ENCODE measurements around the gene ERBB3.

The ERBB3 gene

GRCh38 chr12:56041552-56042429, 38.2 kb upstream of the ERBB3 start, which contains the start of gene RPS26 (continued):
- TF ChIP-seq, protein P1, sequence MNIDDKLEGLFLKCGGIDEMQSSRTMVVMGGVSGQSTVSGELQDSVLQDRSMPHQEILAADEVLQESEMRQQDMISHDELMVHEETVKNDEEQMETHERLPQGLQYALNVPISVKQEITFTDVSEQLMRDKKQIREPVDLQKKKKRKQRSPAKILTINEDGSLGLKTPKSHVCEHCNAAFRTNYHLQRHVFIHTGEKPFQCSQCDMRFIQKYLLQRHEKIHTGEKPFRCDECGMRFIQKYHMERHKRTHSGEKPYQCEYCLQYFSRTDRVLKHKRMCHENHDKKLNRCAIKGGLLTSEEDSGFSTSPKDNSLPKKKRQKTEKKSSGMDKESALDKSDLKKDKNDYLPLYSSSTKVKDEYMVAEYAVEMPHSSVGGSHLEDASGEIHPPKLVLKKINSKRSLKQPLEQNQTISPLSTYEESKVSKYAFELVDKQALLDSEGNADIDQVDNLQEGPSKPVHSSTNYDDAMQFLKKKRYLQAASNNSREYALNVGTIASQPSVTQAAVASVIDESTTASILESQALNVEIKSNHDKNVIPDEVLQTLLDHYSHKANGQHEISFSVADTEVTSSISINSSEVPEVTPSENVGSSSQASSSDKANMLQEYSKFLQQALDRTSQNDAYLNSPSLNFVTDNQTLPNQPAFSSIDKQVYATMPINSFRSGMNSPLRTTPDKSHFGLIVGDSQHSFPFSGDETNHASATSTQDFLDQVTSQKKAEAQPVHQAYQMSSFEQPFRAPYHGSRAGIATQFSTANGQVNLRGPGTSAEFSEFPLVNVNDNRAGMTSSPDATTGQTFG (tag by site-specific recombination; IDR thresholded peaks at IDR 0.05; ENCODE audit: borderline replicate concordance): peak; percentile 90
- TF ChIP-seq ZNF571 (tag by site-specific recombination; IDR thresholded peaks at IDR 0.05): no peak
- TF ChIP-seq ZFP3 (tag by site-specific recombination; IDR thresholded peaks at IDR 0.05; ENCODE audit: low read depth): no peak
- no peak for TF ChIP-seq ZNF624 (tag by site-specific recombination; IDR thresholded peaks at IDR 0.05)
- no peak for TF ChIP-seq ZNF521 (tag by site-specific recombination; IDR thresholded peaks at IDR 0.05)
- TF ChIP-seq ZNF266 (tag by site-specific recombination; IDR thresholded peaks at IDR 0.05; ENCODE audit: low read depth): peak; percentile 25; the same call in 1 of the 2 replicates
- no peak for TF ChIP-seq ZNF138 (tag by site-specific recombination; IDR thresholded peaks at IDR 0.05; ENCODE audit: borderline replicate concordance)
- TF ChIP-seq IKZF3 (tag by site-specific recombination; IDR thresholded peaks at IDR 0.05): 0 out of 2 replicates have a peak, but pooled peaks have one; percentile 44
- TF ChIP-seq ZSCAN30 (tag by site-specific recombination; IDR thresholded peaks at IDR 0.05): peak; percentile 90
- TF ChIP-seq SALL2 (tag by site-specific recombination; IDR thresholded peaks at IDR 0.05; ENCODE audit: borderline replicate concordance): peak; percentile 63; the same call in 1 of the 2 replicates
- TF ChIP-seq ZNF366 (tag by site-specific recombination; conservative IDR thresholded peaks at IDR 0.05): no peak; the same call in 1 of the 2 replicates
- 0 out of 2 replicates have a peak, but pooled peaks have one; percentile 6 for TF ChIP-seq PRDM1 (tag by site-specific recombination; IDR thresholded peaks at IDR 0.05)
- no peak for TF ChIP-seq ZNF133 (tag by site-specific recombination; IDR thresholded peaks at IDR 0.05)
- TF ChIP-seq ZFP69B (tag by site-specific recombination; IDR thresholded peaks at IDR 0.05): peak; percentile 90
- TF ChIP-seq ZNF121 (tag by site-specific recombination; IDR thresholded peaks at IDR 0.05): no peak
- no peak for TF ChIP-seq ZNF473 (tag by site-specific recombination; IDR thresholded peaks at IDR 0.05)
- peak; percentile 99 for TF ChIP-seq ZXDB (tag by site-specific recombination; IDR thresholded peaks at IDR 0.05)
- TF ChIP-seq BCL11A (tag by site-specific recombination; IDR thresholded peaks at IDR 0.05; ENCODE audit: low read depth): peak; percentile 76
- TF ChIP-seq, protein P2, sequence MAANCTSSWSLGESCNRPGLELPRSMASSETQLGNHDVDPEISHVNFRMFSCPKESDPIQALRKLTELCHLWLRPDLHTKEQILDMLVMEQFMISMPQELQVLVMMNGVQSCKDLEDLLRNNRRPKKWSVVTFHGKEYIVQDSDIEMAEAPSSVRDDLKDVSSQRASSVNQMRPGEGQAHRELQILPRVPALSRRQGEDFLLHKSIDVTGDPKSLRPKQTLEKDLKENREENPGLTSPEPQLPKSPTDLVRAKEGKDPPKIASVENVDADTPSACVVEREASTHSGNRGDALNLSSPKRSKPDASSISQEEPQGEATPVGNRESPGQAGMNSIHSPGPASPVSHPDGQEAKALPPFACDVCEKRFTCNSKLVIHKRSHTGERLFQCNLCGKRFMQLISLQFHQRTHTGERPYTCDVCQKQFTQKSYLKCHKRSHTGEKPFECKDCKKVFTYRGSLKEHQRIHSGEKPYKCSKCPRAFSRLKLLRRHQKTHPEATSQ (tag by site-specific recombination; IDR thresholded peaks at IDR 0.05): 0 out of 2 replicates have a peak, but pooled peaks have one; percentile 18
- no peak for TF ChIP-seq ZNF239 (tag by site-specific recombination; IDR thresholded peaks at IDR 0.05)
- no peak for TF ChIP-seq ZNF530 (tag by site-specific recombination; IDR thresholded peaks at IDR 0.05; ENCODE audit: low read depth)
- TF ChIP-seq, protein P3, sequence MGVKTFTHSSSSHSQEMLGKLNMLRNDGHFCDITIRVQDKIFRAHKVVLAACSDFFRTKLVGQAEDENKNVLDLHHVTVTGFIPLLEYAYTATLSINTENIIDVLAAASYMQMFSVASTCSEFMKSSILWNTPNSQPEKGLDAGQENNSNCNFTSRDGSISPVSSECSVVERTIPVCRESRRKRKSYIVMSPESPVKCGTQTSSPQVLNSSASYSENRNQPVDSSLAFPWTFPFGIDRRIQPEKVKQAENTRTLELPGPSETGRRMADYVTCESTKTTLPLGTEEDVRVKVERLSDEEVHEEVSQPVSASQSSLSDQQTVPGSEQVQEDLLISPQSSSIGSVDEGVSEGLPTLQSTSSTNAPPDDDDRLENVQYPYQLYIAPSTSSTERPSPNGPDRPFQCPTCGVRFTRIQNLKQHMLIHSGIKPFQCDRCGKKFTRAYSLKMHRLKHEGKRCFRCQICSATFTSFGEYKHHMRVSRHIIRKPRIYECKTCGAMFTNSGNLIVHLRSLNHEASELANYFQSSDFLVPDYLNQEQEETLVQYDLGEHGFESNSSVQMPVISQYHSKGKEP (tag by site-specific recombination; IDR thresholded peaks at IDR 0.05): peak; percentile 60; the same call in 1 of the 2 replicates
- peak; percentile 57 for TF ChIP-seq CTCF (tag by site-specific recombination; IDR thresholded peaks at IDR 0.05)
- TF ChIP-seq ZNF132 (tag by site-specific recombination; IDR thresholded peaks at IDR 0.05; ENCODE audit: borderline replicate concordance): no peak
- peak; percentile 76 for TF ChIP-seq PATZ1 (tag by site-specific recombination; IDR thresholded peaks at IDR 0.05)
- TF ChIP-seq, protein P4, sequence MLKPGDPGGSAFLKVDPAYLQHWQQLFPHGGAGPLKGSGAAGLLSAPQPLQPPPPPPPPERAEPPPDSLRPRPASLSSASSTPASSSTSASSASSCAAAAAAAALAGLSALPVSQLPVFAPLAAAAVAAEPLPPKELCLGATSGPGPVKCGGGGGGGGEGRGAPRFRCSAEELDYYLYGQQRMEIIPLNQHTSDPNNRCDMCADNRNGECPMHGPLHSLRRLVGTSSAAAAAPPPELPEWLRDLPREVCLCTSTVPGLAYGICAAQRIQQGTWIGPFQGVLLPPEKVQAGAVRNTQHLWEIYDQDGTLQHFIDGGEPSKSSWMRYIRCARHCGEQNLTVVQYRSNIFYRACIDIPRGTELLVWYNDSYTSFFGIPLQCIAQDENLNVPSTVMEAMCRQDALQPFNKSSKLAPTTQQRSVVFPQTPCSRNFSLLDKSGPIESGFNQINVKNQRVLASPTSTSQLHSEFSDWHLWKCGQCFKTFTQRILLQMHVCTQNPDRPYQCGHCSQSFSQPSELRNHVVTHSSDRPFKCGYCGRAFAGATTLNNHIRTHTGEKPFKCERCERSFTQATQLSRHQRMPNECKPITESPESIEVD (tag by site-specific recombination; IDR thresholded peaks at IDR 0.05): peak; percentile 54
- TF ChIP-seq ZNF350 (tag by site-specific recombination; IDR thresholded peaks at IDR 0.05): no peak
- TF ChIP-seq ZNF510 (tag by site-specific recombination; IDR thresholded peaks at IDR 0.05; ENCODE audit: insufficient replicate concordance): no peak

Measured in HEK293 (cell line).